Stimulated activated CD8-positive, alpha-beta memory T cell treated with anti-CD3 and anti-CD28 coated beads, Interleukin-7, amount 100 ng/mL, for 24 hours (primary cell): ENCODE results near the gene SLC38A10.
A peak's percentile ranks its signal among the peaks of the same experiment; 100 is the strongest.

Source experiments
- DNase-seq: peaks from one replicate; pipeline ENCODE4 v3.0.0-alpha.2; 2020; ENCODE audit warnings: low read depth

The SLC38A10 gene

DNA sequence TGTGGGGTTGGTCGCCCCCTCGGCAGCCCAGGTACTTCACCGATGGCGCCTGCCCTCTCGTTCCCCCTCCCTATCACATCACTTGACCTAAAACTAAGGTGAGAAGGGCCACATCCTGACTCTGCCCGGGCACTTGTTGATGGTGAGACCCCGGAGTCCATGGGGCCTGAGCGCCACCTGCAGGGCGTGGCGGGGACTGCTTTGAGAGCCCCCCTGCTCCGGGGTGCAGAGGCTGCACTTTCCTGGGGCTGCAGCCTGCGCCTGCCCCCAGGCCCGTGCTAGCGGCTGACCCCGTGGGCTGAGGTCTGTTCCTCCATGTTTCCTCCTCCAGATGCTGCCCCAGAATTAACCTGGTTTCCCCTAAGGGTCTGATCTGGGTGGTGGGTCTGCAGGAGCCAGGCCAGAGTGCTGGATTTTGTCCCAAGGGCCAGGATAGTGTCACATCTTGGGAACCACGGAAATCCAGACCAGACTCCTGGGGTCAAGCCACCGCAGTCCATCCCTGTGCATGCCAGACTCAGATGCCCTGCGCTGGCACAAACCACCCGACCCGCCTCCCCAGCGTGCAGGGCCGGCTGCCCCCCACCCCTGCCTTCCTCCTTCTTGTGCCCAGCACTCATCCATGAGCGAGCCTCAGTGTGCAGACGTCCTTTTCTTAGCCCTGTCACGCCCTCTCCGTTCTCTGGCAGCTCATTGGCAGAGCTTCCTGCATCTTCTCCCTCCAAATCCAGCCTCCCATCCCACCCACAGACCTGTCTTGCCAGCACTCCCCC lies 53.3 kb downstream of the SLC38A10 start:
- peak; percentile 54 for DNase-seq

DNA sequence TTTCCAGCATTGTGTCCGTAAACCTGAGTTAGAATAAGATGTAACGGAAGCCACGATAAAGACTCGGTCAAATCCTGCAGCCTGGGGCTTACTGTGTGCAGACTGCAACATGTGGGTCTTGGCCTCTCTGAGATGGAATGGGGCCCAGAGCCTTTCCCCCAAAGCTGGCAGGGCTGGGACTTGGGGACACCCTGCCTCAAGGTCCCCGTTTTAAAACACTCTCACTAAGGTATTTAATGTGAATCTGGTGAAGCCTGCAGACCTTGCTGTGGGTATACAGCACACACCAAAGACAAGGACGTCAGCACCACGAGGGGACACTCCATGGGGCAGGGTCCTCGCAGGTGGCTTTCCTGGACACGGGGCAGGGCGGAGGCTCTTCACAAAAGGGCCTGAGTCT lies 53.9 kb downstream of the SLC38A10 start:
- no peak for DNase-seq

DNA sequence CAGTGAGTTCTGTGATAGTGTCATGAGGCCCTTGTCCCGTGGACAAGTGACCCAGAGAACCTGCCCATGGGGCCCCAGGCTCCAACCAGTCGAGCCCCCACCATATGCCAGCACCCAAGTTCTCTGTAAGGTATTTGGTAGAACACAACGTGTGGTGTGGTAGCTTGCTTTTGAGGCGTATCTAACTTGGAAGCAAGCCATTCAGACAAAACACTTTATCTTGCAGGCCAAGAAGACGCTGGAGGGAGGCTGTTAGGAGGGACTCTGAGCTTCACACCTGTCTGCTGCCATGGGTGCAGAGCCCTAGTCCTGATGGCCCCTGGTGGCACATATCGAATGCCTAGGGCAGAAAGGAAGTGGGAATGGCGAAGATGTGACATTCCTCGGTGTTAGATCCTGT lies 54.3 kb downstream of the SLC38A10 start:
- DNase-seq = no peak

- no peak for DNase-seq
These were observed 55.2 kb downstream of the SLC38A10 start for GRCh38 chr17:81239714-81240555.

- DNase-seq = peak; percentile 82
These were observed 56.0 kb downstream of the SLC38A10 start, which contains the start of the genes NDUFAF8 and TEPSIN for GRCh38 chr17:81238815-81239713. Gene NDUFAF8, plus strand, starts transcription at chr17:81239318. Its CDS starts 46 bp downstream, at chr17:81239364. Gene TEPSIN, minus strand, starts transcription at chr17:81239055. Its CDS starts 22 bp downstream, at chr17:81239033.

- no peak for DNase-seq
These were observed 56.7 kb downstream of the SLC38A10 start for GRCh38 chr17:81238490-81238814.

DNA sequence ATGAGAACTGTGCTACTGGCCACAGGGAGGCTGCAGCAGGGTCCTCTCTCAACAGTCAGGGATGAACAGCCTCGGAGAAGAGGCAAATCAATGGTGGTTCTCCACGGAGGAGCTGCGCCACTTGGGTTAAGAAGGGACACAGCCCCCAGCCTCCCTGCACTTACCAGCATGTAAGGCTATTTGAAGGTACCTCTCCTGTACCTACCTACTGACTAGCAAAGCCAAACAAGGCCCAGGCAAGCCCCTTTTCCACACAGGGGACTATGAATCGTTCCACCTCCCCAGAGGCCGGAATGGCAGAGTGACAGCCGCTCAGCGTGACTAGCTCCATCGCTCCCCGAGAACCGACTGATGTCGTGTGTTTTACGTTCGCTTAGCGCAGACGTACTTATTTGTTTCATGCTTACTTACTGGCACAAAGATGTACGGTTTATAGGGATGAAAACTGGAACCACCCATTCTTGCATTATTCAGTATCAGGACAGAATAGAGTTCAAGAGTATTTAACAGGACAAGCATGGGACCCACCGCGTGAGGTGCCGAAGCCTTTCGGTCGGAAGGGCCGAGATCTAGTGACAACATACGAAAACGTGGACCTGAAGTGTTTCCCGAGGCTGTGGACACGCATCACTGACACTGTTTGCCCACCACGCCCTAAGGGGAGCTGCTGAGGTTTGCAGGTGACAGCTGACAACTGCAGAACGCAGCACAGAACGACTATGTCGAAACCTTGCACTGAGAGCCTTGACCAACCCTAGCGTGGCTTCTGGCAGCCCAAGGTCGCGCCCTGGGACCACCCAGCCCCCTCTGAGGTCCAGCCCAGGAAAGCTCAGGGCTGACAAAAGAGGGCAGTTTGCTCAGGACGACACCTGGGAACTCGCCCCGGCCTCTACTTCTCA lies 57.3 kb downstream of the SLC38A10 start:
- no peak for DNase-seq

DNA sequence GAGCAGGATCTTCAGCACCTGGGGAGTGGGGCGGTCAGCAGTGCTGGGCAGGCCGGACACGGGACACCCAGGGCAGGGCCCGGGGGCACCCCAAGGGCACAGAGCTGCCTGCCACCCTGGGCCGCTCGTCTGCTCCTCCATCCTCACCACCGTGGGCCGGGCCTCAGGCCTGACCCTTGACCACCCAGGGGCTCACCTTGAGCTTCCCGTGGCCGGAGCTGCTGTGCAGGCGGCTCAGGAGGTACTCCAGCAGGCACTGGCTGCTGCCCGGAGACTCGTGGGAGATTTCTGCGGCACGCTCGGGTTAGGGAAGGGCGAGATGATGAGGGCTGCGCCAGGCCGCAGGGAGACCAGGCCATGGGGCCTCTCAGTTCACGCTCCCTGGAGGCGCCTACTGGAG lies 58.3 kb downstream of the SLC38A10 start:
- no peak for DNase-seq

DNA sequence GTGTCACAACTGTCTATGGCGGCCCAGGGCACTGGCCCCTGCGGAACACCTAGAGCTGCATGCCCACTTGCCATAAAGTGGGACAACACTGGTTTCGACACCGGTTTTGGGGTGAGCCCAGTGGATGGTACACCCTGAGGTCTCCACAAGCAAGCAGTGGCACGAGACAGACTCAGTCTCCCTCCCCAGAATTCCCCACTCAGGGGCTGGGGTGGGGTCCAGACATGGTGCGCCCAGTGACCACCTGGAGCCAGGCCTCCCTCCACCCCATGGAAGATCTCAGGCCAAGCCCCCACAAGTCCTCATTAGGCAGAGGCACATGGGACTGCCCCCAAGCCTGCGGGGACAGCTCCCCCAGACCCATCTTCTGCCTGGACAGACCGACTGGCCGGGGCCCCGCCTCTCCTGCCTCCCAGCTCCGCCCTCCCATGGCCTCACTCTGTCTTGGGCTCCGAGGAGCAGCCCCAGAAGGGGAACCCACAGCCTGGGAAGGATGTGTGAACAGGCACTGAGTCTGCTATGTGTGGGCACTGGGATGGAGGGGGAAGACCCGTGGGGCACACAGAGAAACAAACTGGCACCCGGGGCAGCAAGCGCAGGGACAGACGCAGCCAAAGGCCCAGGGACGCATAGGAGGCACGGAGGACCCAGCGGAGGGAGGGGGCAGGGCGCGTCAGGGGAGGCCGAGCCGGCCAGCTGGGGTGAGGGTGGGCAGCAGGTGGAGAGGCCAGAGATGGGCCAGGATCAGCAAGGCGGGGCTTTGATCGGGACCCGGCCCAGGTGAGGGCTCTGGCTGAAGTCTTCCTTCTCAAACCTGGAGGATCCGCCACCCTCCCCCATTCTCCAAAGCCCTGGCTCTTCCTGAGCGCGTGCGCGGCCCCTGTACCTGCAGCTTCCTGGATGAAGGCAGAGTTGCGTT lies 59.0 kb downstream of the SLC38A10 start:
- no peak for DNase-seq

DNA sequence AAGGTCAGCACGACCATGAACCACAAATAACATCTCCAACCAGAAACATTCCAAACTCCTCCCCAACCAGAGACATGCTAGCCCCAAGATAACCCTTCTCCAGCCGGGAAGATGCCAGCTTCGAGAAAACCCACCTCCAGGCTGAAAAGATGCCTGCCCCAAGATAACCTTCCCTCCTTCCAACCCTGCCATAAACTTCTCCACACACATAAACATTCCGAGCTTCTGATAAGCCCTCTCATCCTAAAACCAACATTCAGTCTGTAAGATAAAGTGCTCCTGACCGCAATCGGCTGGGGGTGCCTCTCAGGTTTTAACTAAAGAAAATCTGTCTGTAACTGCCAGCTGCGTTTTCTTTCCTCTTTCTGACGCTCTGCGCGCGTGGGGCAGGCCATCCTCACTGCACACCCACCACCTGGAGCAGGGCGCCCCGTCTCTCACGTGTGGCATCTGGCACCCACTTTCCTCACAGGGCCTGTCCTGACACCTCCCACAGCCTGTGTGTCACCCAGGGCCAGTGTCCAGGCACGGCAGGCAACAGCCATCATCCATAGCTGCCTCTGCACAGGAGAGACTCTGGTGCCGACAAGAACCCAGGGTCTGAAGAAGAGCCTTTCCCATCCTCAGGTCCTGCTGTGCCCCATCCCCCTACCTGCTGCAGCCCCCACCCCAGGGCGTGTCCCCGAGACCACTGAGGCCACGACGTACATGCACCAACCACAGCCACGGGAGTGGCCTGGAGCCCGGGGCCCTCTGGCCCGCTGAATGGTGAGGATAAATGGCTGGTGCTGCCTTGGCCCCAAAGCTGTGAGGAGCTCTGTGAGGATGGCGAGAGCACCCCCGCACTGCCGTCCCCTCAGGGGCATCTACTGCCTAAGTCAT lies 59.9 kb downstream of the SLC38A10 start:
- no peak for DNase-seq

DNA sequence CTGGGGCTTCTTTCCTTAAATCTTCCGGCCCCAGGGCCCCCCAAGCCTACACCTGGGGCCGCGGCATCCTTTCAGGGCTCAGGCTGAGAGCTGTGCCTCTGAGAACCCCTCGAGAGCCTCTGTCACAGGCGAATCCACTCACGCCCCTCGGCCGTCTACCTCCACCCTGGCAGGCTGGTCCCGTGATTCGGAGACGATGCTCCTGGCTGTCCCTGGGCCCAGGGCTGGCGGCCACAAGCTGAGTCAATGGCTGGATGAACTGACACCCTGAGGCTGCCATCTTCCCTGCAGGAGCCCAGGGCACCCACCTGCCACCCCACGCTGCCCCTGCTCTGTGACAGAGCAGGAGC lies 60.6 kb downstream of the SLC38A10 start:
- no peak for DNase-seq

- DNase-seq = no peak
These were observed 61.1 kb downstream of the SLC38A10 start for GRCh38 chr17:81233811-81234505.

GRCh38 chr17:81233316-81233715 lies 61.8 kb downstream of the SLC38A10 start:
- DNase-seq = no peak

GRCh38 chr17:81232616-81233241 lies 62.4 kb downstream of the SLC38A10 start:
- no peak for DNase-seq

GRCh38 chr17:81231766-81232581 lies 63.1 kb downstream of the SLC38A10 start:
- no peak for DNase-seq

GRCh38 chr17:81231121-81231645 lies 63.9 kb downstream of the SLC38A10 start:
- DNase-seq = no peak
